ENCODE results near the gene THY1. TPM values are rescaled to one million over a fixed set of nuclear protein-coding genes. Genes with fewer than 3 reads are reported as not detected.

THY1 gene
- total RNA-seq, 1 experiment from 2014 or later, result 1.1 TPM

DNA sequence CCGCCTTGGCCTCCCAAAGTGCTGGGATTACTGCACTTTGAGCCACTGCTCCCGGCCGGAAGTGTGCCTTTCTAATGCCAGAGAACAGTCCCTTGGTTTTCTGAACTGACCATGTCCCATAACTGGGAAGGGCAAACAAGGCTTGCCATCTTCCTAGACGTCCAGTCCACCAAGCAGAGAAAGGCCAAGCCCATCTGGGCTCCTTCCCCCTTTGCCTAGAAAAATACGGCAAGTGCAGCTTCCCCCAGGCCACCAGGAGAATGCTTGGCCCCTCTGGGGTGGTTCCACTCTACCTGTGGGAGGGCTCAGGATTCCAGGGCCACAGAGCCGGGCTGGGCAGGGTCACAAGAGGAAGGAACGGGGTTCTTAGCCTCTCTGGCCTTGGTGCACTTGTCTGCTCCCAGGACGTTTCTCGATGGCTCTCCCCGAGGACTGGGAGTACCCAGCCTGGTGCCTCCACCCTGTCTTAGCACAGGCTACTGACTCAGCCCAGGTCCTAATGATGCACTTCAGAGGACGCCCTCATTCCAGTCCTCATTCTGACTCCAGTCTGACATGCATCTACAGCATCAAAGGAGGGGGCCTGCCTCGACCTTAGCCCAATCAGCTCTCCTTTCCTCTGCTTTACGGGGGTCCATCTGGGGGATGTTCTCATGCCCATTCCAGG lies 42.7 kb downstream of the THY1 start (continued):
- TF ChIP-seq, protein P1, sequence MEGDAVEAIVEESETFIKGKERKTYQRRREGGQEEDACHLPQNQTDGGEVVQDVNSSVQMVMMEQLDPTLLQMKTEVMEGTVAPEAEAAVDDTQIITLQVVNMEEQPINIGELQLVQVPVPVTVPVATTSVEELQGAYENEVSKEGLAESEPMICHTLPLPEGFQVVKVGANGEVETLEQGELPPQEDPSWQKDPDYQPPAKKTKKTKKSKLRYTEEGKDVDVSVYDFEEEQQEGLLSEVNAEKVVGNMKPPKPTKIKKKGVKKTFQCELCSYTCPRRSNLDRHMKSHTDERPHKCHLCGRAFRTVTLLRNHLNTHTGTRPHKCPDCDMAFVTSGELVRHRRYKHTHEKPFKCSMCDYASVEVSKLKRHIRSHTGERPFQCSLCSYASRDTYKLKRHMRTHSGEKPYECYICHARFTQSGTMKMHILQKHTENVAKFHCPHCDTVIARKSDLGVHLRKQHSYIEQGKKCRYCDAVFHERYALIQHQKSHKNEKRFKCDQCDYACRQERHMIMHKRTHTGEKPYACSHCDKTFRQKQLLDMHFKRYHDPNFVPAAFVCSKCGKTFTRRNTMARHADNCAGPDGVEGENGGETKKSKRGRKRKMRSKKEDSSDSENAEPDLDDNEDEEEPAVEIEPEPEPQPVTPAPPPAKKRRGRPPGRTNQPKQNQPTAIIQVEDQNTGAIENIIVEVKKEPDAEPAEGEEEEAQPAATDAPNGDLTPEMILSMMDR (IDR thresholded peaks at IDR 0.05 in 2 of 3, conservative IDR thresholded peaks at IDR 0.05 in 1 of 3; ENCODE audit: borderline replicate concordance in 1 of 3, insufficient read depth in 1 of 3, low read depth in 2 of 3, low read length in 2 of 3), result no peak
- TF ChIP-seq, protein P2, sequence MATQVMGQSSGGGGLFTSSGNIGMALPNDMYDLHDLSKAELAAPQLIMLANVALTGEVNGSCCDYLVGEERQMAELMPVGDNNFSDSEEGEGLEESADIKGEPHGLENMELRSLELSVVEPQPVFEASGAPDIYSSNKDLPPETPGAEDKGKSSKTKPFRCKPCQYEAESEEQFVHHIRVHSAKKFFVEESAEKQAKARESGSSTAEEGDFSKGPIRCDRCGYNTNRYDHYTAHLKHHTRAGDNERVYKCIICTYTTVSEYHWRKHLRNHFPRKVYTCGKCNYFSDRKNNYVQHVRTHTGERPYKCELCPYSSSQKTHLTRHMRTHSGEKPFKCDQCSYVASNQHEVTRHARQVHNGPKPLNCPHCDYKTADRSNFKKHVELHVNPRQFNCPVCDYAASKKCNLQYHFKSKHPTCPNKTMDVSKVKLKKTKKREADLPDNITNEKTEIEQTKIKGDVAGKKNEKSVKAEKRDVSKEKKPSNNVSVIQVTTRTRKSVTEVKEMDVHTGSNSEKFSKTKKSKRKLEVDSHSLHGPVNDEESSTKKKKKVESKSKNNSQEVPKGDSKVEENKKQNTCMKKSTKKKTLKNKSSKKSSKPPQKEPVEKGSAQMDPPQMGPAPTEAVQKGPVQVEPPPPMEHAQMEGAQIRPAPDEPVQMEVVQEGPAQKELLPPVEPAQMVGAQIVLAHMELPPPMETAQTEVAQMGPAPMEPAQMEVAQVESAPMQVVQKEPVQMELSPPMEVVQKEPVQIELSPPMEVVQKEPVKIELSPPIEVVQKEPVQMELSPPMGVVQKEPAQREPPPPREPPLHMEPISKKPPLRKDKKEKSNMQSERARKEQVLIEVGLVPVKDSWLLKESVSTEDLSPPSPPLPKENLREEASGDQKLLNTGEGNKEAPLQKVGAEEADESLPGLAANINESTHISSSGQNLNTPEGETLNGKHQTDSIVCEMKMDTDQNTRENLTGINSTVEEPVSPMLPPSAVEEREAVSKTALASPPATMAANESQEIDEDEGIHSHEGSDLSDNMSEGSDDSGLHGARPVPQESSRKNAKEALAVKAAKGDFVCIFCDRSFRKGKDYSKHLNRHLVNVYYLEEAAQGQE (IDR thresholded peaks at IDR 0.05; ENCODE audit: low read depth), result no peak

DNA sequence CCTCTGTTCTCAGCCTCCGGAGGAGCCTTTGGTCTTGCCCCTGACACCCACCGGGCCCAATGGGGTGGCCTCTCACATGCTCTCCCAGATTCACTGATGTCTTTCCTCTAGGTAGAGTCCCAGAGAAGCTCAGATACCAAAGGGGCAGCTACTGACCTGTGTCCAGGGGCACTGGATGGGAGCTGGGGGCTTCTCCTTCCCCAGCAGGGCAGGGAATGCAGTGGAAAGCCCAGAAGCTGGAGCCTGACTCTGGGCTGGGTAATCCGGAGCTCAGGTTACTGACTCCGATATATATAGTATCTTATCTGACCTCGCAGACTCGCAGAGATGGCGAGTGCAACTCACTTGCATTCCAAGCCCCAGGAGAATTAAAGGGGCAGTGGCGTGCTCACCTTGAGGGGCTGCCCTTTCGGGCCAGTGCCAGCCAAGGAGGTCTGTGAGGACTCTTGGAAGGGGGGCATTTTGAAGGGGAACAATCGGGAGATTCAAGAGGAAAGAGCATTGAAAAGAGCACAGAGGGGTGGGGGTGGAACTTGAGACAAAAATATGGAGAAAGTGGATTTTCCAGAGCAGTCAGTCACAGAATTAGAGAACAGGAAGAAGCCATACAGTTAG lies 44.0 kb downstream of the THY1 start:
- H3K9me2 ChIP-seq (ENCODE audit: insufficient read depth), result no peaks in the 10 kb centered on the region
- DNase-seq (ENCODE audit: low read depth, low spot score), result no peak
- ChIA-PET CTCF (interaction anchor here (1.4 to 2.7 kb wide), 2 partner anchors 11 to 96 kb away, joined by 5 to 16 read pairs; no protein-coding TSS in a partner anchor), RAD21 (ENCODE audit: low non-redundant PET in 1 of 2, low total read pairs in 2 of 2, uncharacterized antibody in 2 of 2, unreplicated experiment in 2 of 2) (no interaction called here), POLR2A (no interaction called here)
- no peak for ATAC-seq
- intact Hi-C loops (cut with micrococcal nuclease), result no loop called here
- no peak overlapping the region for H3K9ac ChIP-seq (ENCODE audit: low read length)
- H3K9me3 ChIP-seq (ENCODE audit: control insufficient read depth in 1 of 2, insufficient read depth in 1 of 2, low read depth in 1 of 2, low read length in 2 of 2), result no peaks in the 10 kb centered on the region
- TF ChIP-seq, protein P2 (IDR thresholded peaks at IDR 0.05; ENCODE audit: low read depth), result no peak
- TF ChIP-seq POLR2A (IDR thresholded peaks at IDR 0.05; ENCODE audit: borderline replicate concordance, extremely low read depth, insufficient read depth, insufficient read length) (no peak), EZH2phosphoT487 (IDR thresholded peaks at IDR 0.05; ENCODE audit: borderline replicate concordance) (no peak), EZH2 (IDR thresholded peaks at IDR 0.05) (no peak), POLR2AphosphoS5 (IDR thresholded peaks at IDR 0.05; ENCODE audit: low read depth, low read length) (no peak), TCF7L2 (IDR thresholded peaks at IDR 0.05; ENCODE audit: borderline replicate concordance, extremely low read depth, insufficient read depth, insufficient read length) (no peak)
- TF ChIP-seq, protein P3, sequence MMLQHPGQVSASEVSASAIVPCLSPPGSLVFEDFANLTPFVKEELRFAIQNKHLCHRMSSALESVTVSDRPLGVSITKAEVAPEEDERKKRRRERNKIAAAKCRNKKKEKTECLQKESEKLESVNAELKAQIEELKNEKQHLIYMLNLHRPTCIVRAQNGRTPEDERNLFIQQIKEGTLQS (IDR thresholded peaks at IDR 0.05), result no peak
- no peaks in the 10 kb centered on the region for H3K79me2 ChIP-seq (ENCODE audit: insufficient read depth, low read length)
- BruUV-seq (replicated peaks), result no TSS peak
- no peaks in the 10 kb centered on the region for H4K20me1 ChIP-seq (ENCODE audit: insufficient read depth)
- no peaks in the 10 kb centered on the region for H3K36me3 ChIP-seq (ENCODE audit: control insufficient read depth in 1 of 2, insufficient read depth in 2 of 2, low read length in 2 of 2)
- H3K27ac ChIP-seq (ENCODE audit: low read depth, low read length), result no peak overlapping the region
- H3K4me1 ChIP-seq (ENCODE audit: control insufficient read depth in 1 of 2, insufficient read depth in 2 of 2, low read length in 2 of 2), result peaks cover 6 to 36% of the 10 kb centered on the region in 2 experiments; a peak in 3 of 4 replicates
- H3K4me2 ChIP-seq (ENCODE audit: low read length), result no peak overlapping the region
- H3K4me3 ChIP-seq (replicated peaks in 1 of 2; ENCODE audit: low read depth in 1 of 2, low read length in 2 of 2), result no peak overlapping the region
- H2AFZ ChIP-seq (ENCODE audit: low read depth, low read length, poor library complexity, severe bottlenecking), result no peak overlapping the region
- no peaks in the 10 kb centered on the region for H3K27me3 ChIP-seq (ENCODE audit: insufficient read depth, low read length)
